GM23338 (cell line): Measurements from ENCODE around the gene CTBP2. TPM values are rescaled to one million over a fixed set of nuclear protein-coding genes. Genes with fewer than 3 reads are reported as not detected.

Experiments
- ATAC-seq: fragments of 200-7000 bp; cut with Tn5 transposase; 3 replicates; pipeline ENCODE4 v1.9.1; 2020
- DNase-seq: peaks from one replicate; pipeline ENCODE4 v3.0.0-alpha.2; 2015; ENCODE audit warnings: low spot score
- H2AFZ ChIP-seq: fragments of 200-600 bp; sonication (generic); 2 replicates; pipeline ENCODE4 v1.8.0; 2016; ENCODE audit warnings: antibody characterized with exemption, mild to moderate bottlenecking, moderate library complexity
- H3F3A ChIP-seq: fragments of 200-600 bp; sonication (generic); replicated peaks from 2 replicates; pipeline ENCODE4 v1.8.0; 2017; ENCODE audit warnings: antibody characterized with exemption, mixed run types, low read depth
- H3K27ac ChIP-seq: fragments of 200-600 bp; sonication (generic); 2 replicates; pipeline ENCODE4 v1.6.1; 2016; ENCODE audit warnings: low read depth
- H3K27me3 ChIP-seq: fragments of 200-600 bp; sonication (generic); 2 replicates; pipeline ENCODE4 v1.8.0; 2016; ENCODE audit warnings: mild to moderate bottlenecking, mixed run types, moderate library complexity; ENCODE audit not compliant: insufficient read depth
- H3K36me3 ChIP-seq: fragments of 200-600 bp; sonication (generic); 2 replicates; pipeline ENCODE4 v1.8.0; 2016; ENCODE audit warnings: mild to moderate bottlenecking; ENCODE audit not compliant: insufficient read depth
- H3K4me1 ChIP-seq: fragments of 200-600 bp; sonication (generic); 2 replicates; pipeline ENCODE4 v1.8.0; 2016; ENCODE audit warnings: mild to moderate bottlenecking, moderate library complexity; ENCODE audit not compliant: insufficient read depth
- H3K4me2 ChIP-seq: fragments of 200-600 bp; sonication (generic); 2 replicates; pipeline ENCODE4 v1.7.1; 2017; ENCODE audit warnings: mixed run types
- H3K4me3 ChIP-seq: fragments of 200-600 bp; sonication (generic); 2 replicates; pipeline ENCODE4 v1.6.1; 2016; ENCODE audit warnings: mixed run types
- H3K79me2 ChIP-seq: fragments of 200-600 bp; sonication (generic); replicated peaks from 2 replicates; pipeline ENCODE4 v1.8.0; 2017; ENCODE audit warnings: mild to moderate bottlenecking; ENCODE audit not compliant: insufficient read depth
- H3K9me2 ChIP-seq: fragments of 200-600 bp; sonication (generic); 2 replicates; pipeline ENCODE4 v1.8.0; 2017; ENCODE audit not compliant: insufficient read depth
- H4K20me1 ChIP-seq: fragments of 200-600 bp; sonication (generic); replicated peaks from 2 replicates; pipeline ENCODE4 v1.8.0; 2017; ENCODE audit warnings: mild to moderate bottlenecking; ENCODE audit not compliant: insufficient read depth
- H3K27ac Mint-ChIP-seq: 2 replicates; pipeline ENCODE4 v1.8.0; 2020; ENCODE audit warnings: inconsistent platforms, mild to moderate bottlenecking, moderate library complexity, mixed read lengths
- H3K27me3 Mint-ChIP-seq: 3 replicates; pipeline ENCODE4 v1.8.0; 2022; ENCODE audit warnings: low read depth, mild to moderate bottlenecking, moderate library complexity, mixed read lengths, inconsistent platforms; ENCODE audit not compliant: insufficient read depth, poor library complexity
- H3K36me3 Mint-ChIP-seq: 3 replicates; pipeline ENCODE4 v1.8.0; 2021; ENCODE audit warnings: low read depth, mild to moderate bottlenecking, inconsistent platforms, moderate library complexity, mixed read lengths
- H3K4me1 Mint-ChIP-seq: 3 replicates; pipeline ENCODE4 v1.8.0; 2020; ENCODE audit warnings: mild to moderate bottlenecking, inconsistent platforms, mixed read lengths
- H3K4me3 Mint-ChIP-seq: 3 replicates; pipeline ENCODE4 v1.8.0; 2021; ENCODE audit warnings: moderate library complexity, mild to moderate bottlenecking, inconsistent platforms, mixed read lengths
- H3K9me3 Mint-ChIP-seq: 3 replicates; pipeline ENCODE4 v1.8.0; 2020; ENCODE audit warnings: moderate library complexity, mild to moderate bottlenecking, inconsistent platforms, mixed read lengths
- CREB1 ChIP-seq: fragments of 250-450 bp; sonication (Bioruptor Pico); IDR thresholded peaks from 2 replicates; pipeline ENCODE4 v1.5.0; 2020; ENCODE audit warnings: low read depth, mild to moderate bottlenecking, moderate library complexity
- ETS1 ChIP-seq: IDR thresholded peaks from 2 replicates; pipeline ENCODE4 v1.6.1; 2016; ENCODE audit warnings: antibody characterized with exemption
- EZH2 ChIP-seq: fragments of 200-600 bp; sonication (generic); IDR thresholded peaks from one replicate; pipeline ENCODE4 v1.8.0; 2017; ENCODE audit warnings: antibody characterized with exemption, mild to moderate bottlenecking, low read depth; ENCODE audit not compliant: unreplicated experiment
- EZH2phosphoT487 ChIP-seq: fragments of 200-600 bp; sonication (generic); IDR thresholded peaks from one replicate; pipeline ENCODE4 v1.8.1; 2018; ENCODE audit warnings: antibody characterized with exemption; ENCODE audit not compliant: unreplicated experiment
- NANOG ChIP-seq: IDR thresholded peaks from 2 replicates; pipeline ENCODE4 v1.6.1; 2016; ENCODE audit warnings: antibody characterized with exemption, borderline replicate concordance
- POLR2AphosphoS5 ChIP-seq: IDR thresholded peaks from 2 replicates; pipeline ENCODE4 v1.6.1; 2016; ENCODE audit warnings: antibody characterized with exemption, low read depth
- STAT1 ChIP-seq: IDR thresholded peaks from one replicate; pipeline ENCODE4 v1.6.1; 2016; ENCODE audit warnings: antibody characterized with exemption; ENCODE audit not compliant: unreplicated experiment
- ZNF114 ChIP-seq: fragments of 250-450 bp; sonication (Bioruptor Pico); IDR thresholded peaks from 2 replicates; pipeline ENCODE4 v1.5.0; 2020; ENCODE audit warnings: mild to moderate bottlenecking, moderate library complexity
- ZNF331 ChIP-seq: fragments of 250-450 bp; sonication (Bioruptor Pico); IDR thresholded peaks from 2 replicates; pipeline ENCODE4 v1.5.0; 2020; ENCODE audit warnings: low read depth, mild to moderate bottlenecking, moderate library complexity
- polyA plus RNA-seq: library from polyadenylated mRNA; unstranded; fragments of >200 nt; fragmentation: Nextera tagmentation; extraction: Ambion mirVana; gene quantifications from 2 replicates; pipeline ENCODE4 v1.2.1, GENCODE V29; 2016
- total RNA-seq: library from RNA; depleted of rRNA; stranded (reverse); fragments of >200 nt; shearing (Covaris generic); gene quantifications from 2 replicates; pipeline ENCODE4 v1.2.3, GENCODE V29; 2014
- TF ChIP-seq, protein P1 (sequence below): IDR thresholded peaks from one replicate; pipeline ENCODE4 v1.6.1; 2018; ENCODE audit warnings: antibody characterized with exemption; ENCODE audit not compliant: unreplicated experiment

CTBP2 gene
- total and polyA plus RNA-seq, 2 experiments from 2014 or later = 133 to 265 TPM

DNA sequence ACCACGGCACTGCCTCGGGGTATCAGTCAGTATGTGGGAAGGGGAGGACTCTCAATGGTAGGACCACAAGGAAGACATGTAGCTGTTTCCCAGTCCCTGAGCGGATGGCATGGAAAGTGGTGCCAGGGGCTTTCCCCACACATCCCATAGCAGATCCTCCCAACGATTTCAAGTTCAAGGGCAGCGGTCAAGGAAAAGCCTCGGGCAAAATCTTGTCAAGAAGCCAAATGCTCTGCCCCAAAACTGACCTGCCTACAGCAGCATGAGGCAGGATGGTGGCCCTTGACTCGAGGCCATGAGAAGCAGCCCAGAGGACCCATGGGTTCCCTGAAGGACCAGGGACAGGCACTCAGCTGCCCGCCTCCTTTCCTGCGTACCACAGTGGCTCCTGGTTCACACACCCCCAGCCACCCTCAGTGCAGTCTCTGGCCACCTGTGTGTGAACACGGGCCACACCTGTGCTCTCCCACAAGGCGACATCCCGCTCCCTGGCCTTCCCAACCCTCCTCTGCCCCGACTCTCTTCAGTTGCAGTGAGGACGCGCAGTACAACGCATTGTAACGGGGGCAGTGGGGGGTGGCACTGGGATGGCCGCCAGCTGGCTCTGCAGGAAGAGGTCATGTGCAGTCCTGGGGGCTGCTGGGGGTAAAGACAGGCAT lies 43.6 kb downstream of the CTBP2 start (continued):
- TF ChIP-seq STAT1 (no peak), ZNF114 (CRISPR knock-in tag) (no peak), EZH2 (no peak), POLR2AphosphoS5 (no peak), ETS1 (no peak), NANOG (no peak)

GRCh38 chr10:125116041-125116649 lies 44.2 kb downstream of the CTBP2 start:
- H3K36me3 Mint-ChIP-seq = peaks cover 61% of the 10 kb centered on the region
- peaks cover 83% of the 10 kb centered on the region for H3K4me1 Mint-ChIP-seq
- no peaks in the 10 kb centered on the region for H3K27me3 ChIP-seq
- no peak for ATAC-seq
- H3K4me2 ChIP-seq = no peak overlapping the region
- H3K9me3 Mint-ChIP-seq = no peaks in the 10 kb centered on the region
- H3K4me3 ChIP-seq = no peak overlapping the region
- no peak overlapping the region; the same call in 2 of the 3 replicates for H3K4me3 Mint-ChIP-seq
- H3K9me2 ChIP-seq = no peaks in the 10 kb centered on the region
- no peak overlapping the region for H3K27ac ChIP-seq
- peaks cover 59% of the 10 kb centered on the region for H3K4me1 ChIP-seq
- peaks cover 93% of the 10 kb centered on the region for H4K20me1 ChIP-seq
- peaks cover 13% of the 10 kb centered on the region for H3K27me3 Mint-ChIP-seq
- peak overlapping the region; percentile 78 for H3K27ac Mint-ChIP-seq
- H3K79me2 ChIP-seq = peaks cover 100% of the 10 kb centered on the region
- H2AFZ ChIP-seq = no peak overlapping the region
- H3F3A ChIP-seq = no peaks in the 10 kb centered on the region
- 0 out of 2 replicates have a peak, but pooled peaks cover 8% of the 10 kb centered on the region for H3K36me3 ChIP-seq
- TF ChIP-seq EZH2phosphoT487 (no peak), ETS1 (no peak), CREB1 (CRISPR knock-in tag) (no peak), ZNF331 (CRISPR knock-in tag) (no peak)
- TF ChIP-seq, protein P1, sequence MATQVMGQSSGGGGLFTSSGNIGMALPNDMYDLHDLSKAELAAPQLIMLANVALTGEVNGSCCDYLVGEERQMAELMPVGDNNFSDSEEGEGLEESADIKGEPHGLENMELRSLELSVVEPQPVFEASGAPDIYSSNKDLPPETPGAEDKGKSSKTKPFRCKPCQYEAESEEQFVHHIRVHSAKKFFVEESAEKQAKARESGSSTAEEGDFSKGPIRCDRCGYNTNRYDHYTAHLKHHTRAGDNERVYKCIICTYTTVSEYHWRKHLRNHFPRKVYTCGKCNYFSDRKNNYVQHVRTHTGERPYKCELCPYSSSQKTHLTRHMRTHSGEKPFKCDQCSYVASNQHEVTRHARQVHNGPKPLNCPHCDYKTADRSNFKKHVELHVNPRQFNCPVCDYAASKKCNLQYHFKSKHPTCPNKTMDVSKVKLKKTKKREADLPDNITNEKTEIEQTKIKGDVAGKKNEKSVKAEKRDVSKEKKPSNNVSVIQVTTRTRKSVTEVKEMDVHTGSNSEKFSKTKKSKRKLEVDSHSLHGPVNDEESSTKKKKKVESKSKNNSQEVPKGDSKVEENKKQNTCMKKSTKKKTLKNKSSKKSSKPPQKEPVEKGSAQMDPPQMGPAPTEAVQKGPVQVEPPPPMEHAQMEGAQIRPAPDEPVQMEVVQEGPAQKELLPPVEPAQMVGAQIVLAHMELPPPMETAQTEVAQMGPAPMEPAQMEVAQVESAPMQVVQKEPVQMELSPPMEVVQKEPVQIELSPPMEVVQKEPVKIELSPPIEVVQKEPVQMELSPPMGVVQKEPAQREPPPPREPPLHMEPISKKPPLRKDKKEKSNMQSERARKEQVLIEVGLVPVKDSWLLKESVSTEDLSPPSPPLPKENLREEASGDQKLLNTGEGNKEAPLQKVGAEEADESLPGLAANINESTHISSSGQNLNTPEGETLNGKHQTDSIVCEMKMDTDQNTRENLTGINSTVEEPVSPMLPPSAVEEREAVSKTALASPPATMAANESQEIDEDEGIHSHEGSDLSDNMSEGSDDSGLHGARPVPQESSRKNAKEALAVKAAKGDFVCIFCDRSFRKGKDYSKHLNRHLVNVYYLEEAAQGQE = no peak
- no peak for DNase-seq
